ENCODE measurements around the gene USP34.

Gene USP34

DNA sequence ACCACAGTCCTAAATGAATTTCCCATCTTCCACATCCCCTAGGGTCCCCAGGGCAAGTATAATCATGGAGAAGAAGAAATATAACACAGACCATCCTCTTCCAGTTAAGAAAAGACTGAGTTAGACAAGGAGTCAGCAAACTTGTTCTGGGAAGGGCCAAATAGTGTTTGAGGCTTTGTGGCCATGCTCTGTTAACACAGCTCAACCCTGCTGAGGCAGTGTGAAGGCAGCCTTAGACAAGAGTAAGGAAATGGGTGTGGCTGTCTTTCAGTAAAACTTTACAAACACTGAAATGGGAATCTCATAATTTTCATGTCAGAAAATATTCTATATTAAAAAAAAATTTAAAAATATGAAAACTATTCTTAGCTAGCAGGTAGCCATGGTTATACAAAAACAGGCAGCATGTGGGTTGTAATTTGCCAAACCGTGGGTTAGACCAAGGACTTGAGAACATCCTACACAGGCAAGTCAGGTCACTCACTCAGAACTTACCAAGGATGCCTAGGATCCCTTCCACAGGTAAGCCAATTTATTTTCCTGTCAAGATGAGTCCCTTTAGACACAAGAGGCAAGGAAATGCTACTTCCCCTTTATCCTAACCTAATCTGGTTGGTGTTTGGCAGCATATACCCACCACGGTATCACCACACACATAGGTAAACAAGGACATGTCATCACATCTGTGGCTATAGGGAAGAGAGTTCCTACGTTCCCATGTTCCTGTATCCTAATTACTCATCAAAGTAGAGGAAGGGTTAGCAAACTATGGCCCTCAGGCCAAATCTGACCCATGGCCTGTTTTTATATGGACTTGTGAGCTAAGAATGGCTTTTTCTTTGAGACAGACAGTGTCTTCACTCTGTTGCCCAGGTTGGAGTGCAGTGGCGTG, 277.0 kb downstream of the USP34 start:
- H3K27ac ChIP-seq, result no peak overlapping the region
- TF ChIP-seq, protein P1, sequence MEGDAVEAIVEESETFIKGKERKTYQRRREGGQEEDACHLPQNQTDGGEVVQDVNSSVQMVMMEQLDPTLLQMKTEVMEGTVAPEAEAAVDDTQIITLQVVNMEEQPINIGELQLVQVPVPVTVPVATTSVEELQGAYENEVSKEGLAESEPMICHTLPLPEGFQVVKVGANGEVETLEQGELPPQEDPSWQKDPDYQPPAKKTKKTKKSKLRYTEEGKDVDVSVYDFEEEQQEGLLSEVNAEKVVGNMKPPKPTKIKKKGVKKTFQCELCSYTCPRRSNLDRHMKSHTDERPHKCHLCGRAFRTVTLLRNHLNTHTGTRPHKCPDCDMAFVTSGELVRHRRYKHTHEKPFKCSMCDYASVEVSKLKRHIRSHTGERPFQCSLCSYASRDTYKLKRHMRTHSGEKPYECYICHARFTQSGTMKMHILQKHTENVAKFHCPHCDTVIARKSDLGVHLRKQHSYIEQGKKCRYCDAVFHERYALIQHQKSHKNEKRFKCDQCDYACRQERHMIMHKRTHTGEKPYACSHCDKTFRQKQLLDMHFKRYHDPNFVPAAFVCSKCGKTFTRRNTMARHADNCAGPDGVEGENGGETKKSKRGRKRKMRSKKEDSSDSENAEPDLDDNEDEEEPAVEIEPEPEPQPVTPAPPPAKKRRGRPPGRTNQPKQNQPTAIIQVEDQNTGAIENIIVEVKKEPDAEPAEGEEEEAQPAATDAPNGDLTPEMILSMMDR (conservative IDR thresholded peaks at IDR 0.05), result no peak

DNA sequence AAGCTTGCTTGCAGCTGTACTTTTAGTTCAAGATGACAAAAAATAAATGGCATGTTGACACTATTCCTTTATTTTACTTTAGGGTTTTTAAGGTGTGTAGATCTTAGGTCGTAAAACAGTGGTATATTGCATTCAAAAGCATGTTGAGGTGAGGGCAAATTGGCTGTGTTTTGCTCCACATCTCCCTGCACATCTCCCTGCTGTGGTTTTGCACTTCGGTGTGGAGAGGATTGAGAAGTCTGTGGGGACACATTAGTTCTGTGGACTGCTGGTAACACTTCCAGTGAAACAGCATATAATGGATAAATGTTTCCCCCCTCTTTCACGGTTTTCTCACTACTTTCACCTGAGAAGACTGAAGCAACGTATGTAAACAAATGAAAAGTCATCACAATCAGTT, 283.8 kb downstream of the USP34 start:
- TF ChIP-seq, protein P1 (conservative IDR thresholded peaks at IDR 0.05), result no peak
- H3K27ac ChIP-seq, result peak overlapping the region; percentile 57

DNA sequence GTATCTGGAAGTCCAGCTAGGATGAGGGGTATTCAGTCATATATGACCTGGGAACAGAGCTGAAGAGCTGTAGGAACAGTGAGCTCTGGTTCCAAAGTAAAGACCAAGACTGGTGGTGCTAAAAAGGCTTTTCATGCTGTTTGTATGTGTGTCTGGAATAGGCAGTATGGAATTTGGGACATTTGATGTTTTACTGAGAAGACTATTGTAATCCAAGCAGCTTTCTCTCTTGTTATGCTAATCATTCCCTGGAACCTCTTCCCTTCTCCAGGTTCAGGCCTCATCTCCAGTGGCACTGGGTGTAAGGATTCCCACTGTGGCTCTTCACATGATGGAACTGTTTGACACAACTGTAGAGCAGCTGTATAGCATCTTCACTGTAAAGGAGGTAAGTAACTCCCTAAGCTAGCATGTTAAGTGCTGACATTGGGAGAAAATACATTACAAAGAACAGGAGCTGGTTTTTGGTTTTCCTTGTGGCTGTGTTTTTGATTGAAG, 285.6 kb downstream of the USP34 start:
- no peak overlapping the region for H3K27ac ChIP-seq
- TF ChIP-seq, protein P1 (conservative IDR thresholded peaks at IDR 0.05), result no peak

DNA sequence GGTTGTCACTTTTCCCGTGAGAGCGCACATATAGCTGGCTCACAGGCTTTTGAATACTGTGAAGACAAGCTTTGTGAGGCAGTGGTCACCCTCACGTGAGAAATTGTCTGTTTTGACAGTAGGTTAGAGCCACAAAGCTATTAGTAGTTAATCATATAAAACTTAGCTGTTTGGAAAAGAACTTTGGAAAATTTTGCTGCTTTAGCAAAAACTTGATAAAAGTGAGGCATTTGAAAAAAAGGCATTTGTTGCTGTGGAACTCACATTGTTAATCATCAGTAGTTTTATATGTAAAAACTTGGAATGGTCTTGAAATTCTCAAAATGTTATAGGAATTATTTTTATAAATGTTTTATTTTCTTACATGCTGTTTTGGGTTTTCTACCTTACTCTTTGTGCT, 286.6 kb downstream of the USP34 start:
- TF ChIP-seq, protein P1 (conservative IDR thresholded peaks at IDR 0.05), result no peak
- H3K27ac ChIP-seq, result no peak overlapping the region

DNA sequence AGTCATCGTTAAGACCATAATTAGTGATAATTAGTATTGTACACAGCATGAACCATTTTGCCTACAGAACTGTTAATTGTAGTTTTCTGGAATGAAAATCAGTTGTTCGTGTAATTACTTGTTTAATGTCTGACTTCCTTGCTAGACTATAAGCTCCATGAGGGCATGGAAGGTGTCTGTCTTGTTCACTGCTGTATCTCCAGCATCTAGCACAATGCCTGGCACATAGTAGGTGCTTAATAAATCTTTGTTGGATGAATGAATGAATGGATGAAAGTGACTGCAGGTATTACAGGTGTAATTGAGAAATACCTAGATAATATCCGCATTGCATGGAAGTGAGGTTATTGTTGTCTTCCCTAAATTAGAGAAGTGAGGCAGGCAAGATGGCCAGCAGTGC, 287.1 kb downstream of the USP34 start:
- TF ChIP-seq, protein P1 (conservative IDR thresholded peaks at IDR 0.05), result no peak
- no peak overlapping the region for H3K27ac ChIP-seq

DNA sequence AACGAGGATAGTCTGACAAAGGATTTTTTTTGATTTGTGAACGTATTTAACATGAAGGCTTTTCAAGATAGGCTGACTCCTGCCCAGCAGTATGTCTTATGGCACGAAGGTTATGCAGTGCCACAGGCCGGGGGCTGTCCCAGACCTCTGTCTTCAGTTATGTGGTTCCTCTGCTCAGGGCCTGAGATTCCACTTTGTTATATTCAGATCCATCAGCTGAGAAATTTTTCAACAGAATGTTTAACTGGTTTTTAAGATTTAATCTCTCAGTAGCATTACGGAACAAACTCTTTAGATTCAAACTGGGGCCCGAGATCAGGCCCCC, 288.9 kb downstream of the USP34 start:
- TF ChIP-seq, protein P1 (conservative IDR thresholded peaks at IDR 0.05), result no peak
- no peak overlapping the region for H3K27ac ChIP-seq

DNA sequence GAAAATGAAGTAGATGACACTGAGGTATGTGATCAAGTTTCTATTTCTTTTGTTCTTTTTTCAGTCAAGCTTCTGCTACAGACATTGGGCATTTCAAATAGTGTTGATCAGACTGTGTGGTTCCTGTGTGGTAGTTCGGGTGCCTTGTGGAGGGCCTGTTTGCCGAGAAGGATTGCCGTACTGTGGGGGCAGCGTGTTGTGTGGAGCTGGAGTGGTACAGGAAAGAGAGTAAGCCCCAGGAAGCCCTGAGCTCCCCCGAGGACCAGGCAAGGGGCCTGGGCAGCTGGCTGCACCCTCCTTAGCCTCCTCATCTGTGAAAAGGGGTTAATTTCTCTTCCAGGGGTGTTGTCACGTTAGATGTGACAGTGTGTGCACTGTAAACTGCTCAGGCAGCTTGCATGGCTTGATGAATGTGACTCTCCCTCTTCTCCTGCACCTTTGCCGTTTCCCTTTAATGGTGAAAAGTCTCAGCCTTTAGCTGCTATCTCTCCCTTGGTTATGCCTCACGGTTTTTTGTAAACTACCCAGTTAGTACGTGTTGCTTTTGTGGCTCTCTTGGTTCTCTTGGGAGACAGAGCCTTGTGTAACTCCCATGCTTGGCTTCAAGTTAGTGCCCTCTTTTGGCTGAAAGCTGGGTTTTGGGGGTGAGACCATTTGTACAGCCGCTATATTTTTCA, 289.4 kb downstream of the USP34 start:
- no peak overlapping the region for H3K27ac ChIP-seq
- TF ChIP-seq, protein P1 (conservative IDR thresholded peaks at IDR 0.05), result no peak
